GM19351 (cell line): Measurements from ENCODE around the gene MRTFA.

Experiments
- ATAC-seq: cut with Tn5 transposase; IDR thresholded peaks from one replicate; pipeline ENCODE4 v1.9.1; 2021; ENCODE audit warnings: mild to moderate bottlenecking, moderate library complexity; ENCODE audit not compliant: unreplicated experiment

The MRTFA gene

GRCh38 chr22:40473703-40474102, 162.8 kb downstream of the MRTFA start:
- no peak for ATAC-seq

DNA sequence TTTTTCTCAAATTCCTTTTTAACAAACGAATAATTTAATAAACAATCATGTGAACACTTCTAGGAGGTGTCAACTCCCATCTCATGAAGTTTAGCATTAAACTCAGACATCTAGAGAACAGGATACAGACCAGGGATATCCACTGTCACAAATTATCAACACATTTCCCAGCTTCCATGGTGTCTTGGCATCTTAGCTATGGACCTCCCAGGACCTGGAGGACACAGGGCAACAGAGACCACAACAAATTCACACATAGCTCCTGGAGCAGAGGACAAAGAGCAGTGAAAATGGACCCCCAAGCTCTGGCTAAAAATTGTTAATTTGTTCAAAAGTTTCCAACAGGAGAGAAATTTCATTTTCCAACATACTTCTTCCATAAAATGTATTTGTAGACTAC, 163.9 kb downstream of the MRTFA start:
- no peak for ATAC-seq

GRCh38 chr22:40472051-40472450, 164.5 kb downstream of the MRTFA start:
- ATAC-seq: no peak

DNA sequence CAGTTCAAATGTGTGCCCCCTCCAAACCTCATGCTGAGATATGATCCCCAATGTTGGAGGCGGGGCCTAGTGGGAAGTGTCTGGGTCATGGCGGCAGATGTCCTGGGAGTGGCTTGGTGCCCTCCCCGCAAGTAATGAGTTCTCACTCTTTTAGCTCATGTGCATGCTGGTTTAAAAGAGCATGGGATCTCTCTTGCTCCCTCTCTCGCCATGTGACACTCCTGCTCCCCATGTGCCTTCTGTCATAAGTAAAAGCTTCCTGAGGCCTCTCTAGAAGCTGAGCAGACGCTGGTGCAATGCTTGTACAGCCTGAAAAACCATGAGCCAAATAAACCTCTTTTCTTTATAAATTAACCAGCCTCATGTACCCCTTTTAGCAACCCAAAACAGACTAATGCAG, 167.3 kb downstream of the MRTFA start:
- ATAC-seq: no peak

- no peak for ATAC-seq
Observed at GRCh38 chr22:40468616-40469015, 167.9 kb downstream of the MRTFA start.

GRCh38 chr22:40466976-40467375, 169.5 kb downstream of the MRTFA start:
- no peak for ATAC-seq

DNA sequence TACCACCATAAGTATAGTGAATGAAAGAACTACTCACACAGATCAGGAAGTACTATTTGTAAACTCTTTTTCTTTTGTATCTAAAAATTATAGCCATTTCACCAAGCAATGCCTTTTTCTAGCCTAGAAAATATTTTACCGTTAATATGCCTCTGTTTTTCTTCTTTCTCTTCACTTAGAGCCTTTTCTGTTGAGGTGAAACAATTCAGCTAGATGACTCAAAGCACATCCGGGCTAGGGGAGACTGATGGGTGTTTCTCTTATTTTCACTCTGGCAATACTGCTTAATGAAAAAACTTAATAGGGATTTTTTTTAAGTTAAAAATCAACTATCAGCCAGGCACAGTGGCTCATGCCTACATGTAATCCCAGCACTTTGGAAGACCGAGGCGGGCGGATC, 172.8 kb downstream of the MRTFA start:
- ATAC-seq: no peak

DNA sequence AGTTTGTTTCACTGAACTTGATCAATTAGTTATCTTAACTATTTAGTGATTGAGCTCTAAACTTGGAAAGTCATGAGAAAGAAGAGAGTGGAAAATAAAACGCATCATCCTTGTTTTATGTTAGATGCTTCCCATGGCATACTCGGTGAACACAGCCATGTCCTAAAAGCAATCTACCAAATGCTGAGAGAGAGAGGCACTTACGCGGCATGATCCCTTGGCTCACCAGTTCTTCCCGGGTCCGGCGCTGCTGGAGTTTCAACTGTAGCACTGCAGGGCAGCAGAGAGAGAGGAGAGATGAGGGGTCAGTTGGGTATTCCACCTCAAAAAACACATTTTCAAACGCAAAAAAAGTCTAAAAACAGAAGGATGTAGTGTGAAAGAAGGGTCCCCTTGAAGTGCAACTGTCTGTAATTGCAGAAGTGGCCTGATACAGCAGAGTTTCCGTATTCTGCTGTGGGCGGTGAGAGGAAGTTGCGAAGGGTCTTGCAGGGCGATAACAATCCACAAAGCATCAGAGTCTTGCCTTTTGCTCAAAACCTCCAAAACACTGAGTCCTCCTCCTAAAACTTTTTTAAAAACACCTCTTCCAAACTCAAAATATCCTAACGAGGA, 173.4 kb downstream of the MRTFA start:
- ATAC-seq: no peak

DNA sequence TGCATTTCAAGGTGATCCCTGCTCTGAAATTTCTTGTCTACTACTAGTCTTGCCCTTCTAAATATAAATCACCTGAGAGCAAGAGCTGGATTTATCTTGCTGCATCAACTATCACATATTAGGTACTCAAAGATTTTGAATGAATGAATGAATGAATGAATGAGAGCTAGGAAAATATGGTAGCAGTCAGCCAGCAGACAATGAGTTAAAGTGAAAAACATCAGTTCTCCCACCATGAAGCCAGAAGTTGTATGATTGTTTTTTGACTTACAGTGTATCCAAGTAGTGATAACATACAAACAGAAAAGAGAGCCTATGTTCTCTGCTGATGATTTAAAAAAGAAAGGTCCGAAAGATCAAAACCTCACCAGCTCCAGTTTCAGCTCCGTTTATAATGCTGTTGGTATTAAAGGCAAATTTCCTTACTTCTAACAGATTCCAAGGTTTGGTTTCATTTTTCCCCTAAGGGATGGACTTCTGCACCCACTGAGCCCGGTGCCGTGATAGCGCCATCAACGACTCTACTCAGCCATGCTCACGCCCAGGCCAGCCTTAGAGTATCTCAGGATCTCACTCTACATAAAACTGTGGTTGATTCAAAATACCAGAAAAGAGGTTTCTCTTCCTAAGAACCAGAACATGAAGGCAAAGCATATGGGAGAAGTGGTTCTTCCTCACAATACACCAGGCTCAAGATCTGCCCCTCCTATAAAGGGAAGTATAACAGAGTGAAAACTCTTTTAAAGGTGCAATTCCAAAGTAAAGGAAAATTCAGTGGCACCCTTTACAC, 174.1 kb downstream of the MRTFA start:
- ATAC-seq: no peak

GRCh38 chr22:40453671-40454070, 182.8 kb downstream of the MRTFA start:
- ATAC-seq: no peak

DNA sequence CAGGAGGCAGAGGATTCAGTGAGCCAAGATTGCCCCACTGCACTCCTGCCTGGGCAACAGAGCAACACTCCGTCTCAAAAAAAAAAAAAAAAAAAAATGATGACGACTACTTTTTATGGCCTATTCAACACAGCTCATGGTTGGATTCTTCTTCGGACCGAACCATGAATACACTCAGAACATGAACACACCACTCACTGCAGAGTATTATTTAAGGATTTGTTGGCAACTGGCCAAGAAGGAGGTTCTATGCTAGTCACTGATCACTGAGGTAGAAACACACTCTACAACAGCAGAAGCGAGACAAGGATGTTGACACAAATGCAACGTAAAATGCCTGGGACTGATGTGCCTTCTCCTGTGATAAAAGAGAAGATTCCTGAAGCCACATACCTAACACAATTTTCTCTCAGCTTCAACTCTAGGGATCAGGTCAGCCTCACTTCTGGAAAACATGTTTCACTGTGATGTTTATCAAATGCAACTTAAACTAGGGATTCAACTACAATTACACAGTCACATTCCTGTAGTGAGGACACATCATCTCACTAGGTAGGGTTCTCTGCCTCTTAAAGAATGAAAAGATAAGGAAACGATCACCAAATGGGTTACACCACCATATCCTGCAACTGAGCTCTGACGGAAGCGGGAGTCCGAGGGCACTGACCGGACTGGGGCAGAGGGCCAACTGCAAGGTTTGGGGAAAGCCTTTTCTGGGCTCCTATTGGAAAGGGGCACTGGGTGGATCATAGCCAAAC, 183.6 kb downstream of the MRTFA start:
- ATAC-seq: no peak

DNA sequence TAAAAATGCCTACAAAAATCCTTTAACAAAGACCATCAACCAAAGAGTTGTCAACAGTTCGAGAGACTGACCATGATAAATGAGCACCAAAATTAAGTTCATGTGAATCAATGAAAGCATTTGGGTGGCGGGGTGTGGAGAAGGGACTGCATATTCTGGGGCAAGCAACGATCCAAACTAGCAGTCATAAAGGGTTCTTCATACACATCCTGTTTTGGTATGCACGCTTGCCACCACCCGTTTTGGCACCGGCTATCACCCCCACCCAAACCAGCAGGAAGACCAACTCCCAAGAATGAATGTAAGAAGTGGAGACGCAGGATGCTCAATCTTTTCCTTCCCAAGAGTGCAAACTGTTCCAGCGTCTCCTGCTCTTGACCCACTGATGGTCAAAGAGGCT, 185.3 kb downstream of the MRTFA start:
- ATAC-seq: no peak

- no peak for ATAC-seq
Observed at GRCh38 chr22:40450616-40451015, 185.9 kb downstream of the MRTFA start.

- ATAC-seq: no peak
Observed at GRCh38 chr22:40449676-40450035, 186.9 kb downstream of the MRTFA start.

DNA sequence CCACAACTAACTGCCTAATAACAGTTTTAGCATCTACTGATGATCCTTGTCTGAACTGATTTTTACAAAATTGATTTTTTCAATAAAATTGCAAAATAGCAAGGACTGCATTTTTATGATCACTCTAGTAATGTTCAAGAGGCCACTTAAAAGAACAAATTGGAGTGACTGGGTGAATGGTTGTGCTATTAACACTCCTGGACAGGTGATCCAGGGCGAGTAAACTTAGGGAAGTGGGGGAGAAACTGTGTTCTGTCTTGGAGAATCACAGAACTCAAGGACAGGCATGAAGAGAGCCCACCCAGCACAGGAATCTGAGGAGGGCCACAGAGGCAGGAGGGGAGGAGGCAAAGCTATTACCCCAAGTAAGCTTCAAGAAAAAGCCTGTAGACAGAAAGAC, 190.3 kb downstream of the MRTFA start:
- no peak for ATAC-seq

DNA sequence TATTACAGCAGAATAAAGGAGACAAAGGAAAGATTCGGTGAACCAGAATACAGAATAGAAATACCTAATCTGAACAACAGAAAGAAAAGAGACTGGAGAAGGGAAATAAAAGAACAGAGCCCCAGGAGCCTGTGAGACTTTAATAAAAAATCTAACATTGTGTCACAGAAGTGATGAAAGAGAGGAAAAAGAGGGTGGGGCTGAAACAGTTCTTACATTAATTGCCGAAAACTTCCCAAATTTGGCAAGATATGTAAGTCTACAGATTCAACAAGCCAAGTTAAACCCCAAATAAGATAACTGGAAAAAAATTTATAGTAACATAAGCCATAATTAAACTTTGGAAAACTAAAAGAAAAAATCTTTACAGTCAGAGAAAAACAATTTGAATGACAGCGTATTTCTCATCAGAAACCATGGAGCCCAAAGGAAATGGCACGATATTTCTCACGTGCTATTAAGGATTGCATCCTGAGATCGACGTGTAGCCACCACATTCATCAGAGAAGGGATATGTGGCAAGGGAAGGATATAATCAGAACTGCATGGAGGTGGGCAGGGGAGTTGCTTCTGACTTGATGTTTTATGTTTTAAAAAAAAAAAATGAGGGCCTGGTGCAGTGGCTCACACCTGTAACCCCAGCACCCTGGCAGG, 192.2 kb downstream of the MRTFA start:
- no peak for ATAC-seq

GRCh38 chr22:40443732-40444131, 192.8 kb downstream of the MRTFA start:
- ATAC-seq: no peak

- ATAC-seq: no peak
Observed at GRCh38 chr22:40441761-40442390, 194.6 kb downstream of the MRTFA start.

DNA sequence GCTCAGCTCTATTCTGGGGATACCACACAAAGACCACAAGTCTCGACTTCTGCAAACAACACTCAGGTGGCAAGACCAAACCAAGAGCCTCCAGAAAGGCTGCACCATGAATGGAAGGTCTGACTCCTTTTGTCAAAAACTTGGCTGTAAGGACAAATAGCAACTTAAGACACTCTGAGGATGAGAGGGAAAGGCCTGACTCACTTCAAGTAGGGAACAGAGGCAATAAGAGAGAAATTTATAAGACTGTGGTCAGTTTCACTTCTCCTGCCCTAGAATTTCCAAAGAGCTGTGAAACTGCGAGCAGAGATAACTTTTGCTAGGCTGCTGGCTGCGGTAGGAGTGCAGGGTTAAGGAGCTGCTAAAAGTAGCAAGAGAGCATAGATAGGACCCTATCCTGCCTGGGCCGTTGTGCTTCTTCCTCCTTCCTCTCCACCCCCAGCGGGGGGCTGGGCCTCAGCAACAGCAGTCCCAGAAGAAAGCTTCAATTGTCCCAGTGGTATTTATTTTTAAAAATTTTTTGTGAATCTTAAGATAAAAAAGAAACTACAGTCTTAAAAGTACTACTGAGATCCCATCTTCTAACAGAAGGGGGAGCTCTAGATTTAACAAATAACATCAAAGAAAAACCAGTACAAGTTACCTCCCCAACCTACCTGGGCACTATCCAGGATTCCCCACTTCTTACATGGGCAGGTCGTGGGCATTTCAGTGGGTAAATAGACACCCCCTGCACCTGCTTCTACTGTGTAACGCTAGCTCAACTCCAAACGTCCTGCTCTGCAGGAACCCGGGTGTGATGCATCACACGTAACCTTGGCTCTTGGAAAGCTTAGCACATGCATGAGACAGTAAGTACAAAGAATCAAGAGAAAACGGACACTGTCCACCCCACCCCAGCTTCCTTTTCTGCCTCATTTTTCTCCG, 199.8 kb downstream of the MRTFA start:
- ATAC-seq: peak; percentile 71

DNA sequence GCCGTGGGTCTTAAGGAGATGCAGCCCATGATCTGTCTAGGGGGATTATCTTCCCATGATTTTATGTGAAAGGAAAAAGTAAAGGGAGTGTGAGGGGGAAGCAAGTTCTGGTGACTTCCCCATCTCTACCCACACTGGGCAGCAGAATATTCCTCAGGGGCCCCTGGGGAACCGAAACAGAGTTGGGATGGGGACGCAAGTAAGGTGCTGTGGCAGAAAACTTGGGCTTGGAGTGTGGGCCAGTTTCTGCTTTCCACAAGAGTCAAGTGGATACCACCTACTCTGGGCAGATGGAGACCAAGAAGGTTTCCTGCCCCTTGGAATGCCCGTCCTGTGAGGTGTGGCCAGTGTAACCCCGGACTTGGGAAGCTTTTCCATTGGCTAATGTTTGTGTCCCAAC, 201.8 kb downstream of the MRTFA start:
- ATAC-seq: no peak
